Stimulated activated CD4-positive, alpha-beta T cell treated with anti-CD3 and anti-CD28 coated beads, TNF-alpha, amount 100 ng/mL, for 1 hour (primary cell): ENCODE results near the gene PCDHB14.
"Not testable (repeated sequence)": the region's sequence is repeated elsewhere in the genome, so short reads cannot be mapped to it uniquely, and the experiment has no call there.

Source experiments
- DNase-seq, 3 donors: peaks; one replicate each; pipeline ENCODE4 v3.0.0-alpha.2; 2020; ENCODE audit warnings: low read depth in 3 of 3, low spot score in 1 of 3

Gene PCDHB14

GRCh38 chr5:141223112-141223783, at the start of gene PCDHB14:
TSS of gene PCDHB14 (plus strand) at chr5:141223343. CDS start at chr5:141223506, 163 bp downstream.
- DNase-seq = no peak

- not testable (repeated sequence) for DNase-seq
These were observed 48.6 kb upstream of the PCDHB14 start for GRCh38 chr5:141174291-141175104.

- DNase-seq = no peak
These were observed 47.2 kb upstream of the PCDHB14 start for GRCh38 chr5:141175933-141176332.

GRCh38 chr5:141177577-141178191, 45.5 kb upstream of the PCDHB14 start, which contains the start of gene PCDHB8:
TSS of gene PCDHB8 (plus strand) at chr5:141177790. CDS start at chr5:141178035, 245 bp downstream.
- DNase-seq = not testable (repeated sequence)

GRCh38 chr5:141179371-141179770, 43.8 kb upstream of the PCDHB14 start:
- not testable (repeated sequence) for DNase-seq

GRCh38 chr5:141179876-141180275, 43.3 kb upstream of the PCDHB14 start:
- DNase-seq = not testable (repeated sequence)

- no peak for DNase-seq
These were observed 42.8 kb upstream of the PCDHB14 start for GRCh38 chr5:141180313-141180712.

- DNase-seq = no peak
These were observed 40.9 kb upstream of the PCDHB14 start, which contains the start of gene PCDHB16 for GRCh38 chr5:141182248-141182647. TSS of gene PCDHB16 (plus strand) at chr5:141182387. CDS start at chr5:141182560, 173 bp downstream.

GRCh38 chr5:141184117-141184855, 38.9 kb upstream of the PCDHB14 start:
- DNase-seq = not testable (repeated sequence)

- no peak for DNase-seq
These were observed 36.1 kb upstream of the PCDHB14 start, which contains the start of gene PCDHB9 for GRCh38 chr5:141186897-141187512. TSS of gene PCDHB9 (plus strand) at chr5:141187161. CDS start at chr5:141187319, 158 bp downstream.

- not testable (repeated sequence) for DNase-seq
These were observed 34.5 kb upstream of the PCDHB14 start for GRCh38 chr5:141188682-141189081.

- DNase-seq = not testable (repeated sequence)
These were observed 34.0 kb upstream of the PCDHB14 start for GRCh38 chr5:141189131-141189530.

GRCh38 chr5:141192110-141192725, 30.9 kb upstream of the PCDHB14 start, which contains the start of gene PCDHB10:
TSS of gene PCDHB10 (plus strand) at chr5:141192353. CDS start at chr5:141192553, 200 bp downstream.
- DNase-seq = no peak

GRCh38 chr5:141194332-141194731, 28.8 kb upstream of the PCDHB14 start:
- not testable (repeated sequence) for DNase-seq

- DNase-seq = no peak
These were observed 26.8 kb upstream of the PCDHB14 start for GRCh38 chr5:141196363-141196762.

- DNase-seq = no peak
These were observed 23.5 kb upstream of the PCDHB14 start, which contains the start of gene PCDHB11 for GRCh38 chr5:141199359-141200235. TSS of gene PCDHB11 (plus strand) at chr5:141199627. CDS start at chr5:141199775, 148 bp downstream.

- not testable (repeated sequence) for DNase-seq
These were observed 22.0 kb upstream of the PCDHB14 start for GRCh38 chr5:141201126-141201525.

GRCh38 chr5:141201646-141202045, 21.5 kb upstream of the PCDHB14 start:
- not testable (repeated sequence) for DNase-seq

- DNase-seq = no peak
These were observed 14.7 kb upstream of the PCDHB14 start, which contains the start of gene PCDHB12 for GRCh38 chr5:141208478-141208877. TSS of gene PCDHB12 (plus strand) at chr5:141208719. CDS start at chr5:141208908, 189 bp downstream.
